Measurements from ENCODE around the gene P2RX1. TPM values are rescaled to one million over a fixed set of nuclear protein-coding genes. Genes with fewer than 3 reads are reported as not detected.

The P2RX1 gene
- total RNA-seq, 1 donor = 1.3 TPM

DNA sequence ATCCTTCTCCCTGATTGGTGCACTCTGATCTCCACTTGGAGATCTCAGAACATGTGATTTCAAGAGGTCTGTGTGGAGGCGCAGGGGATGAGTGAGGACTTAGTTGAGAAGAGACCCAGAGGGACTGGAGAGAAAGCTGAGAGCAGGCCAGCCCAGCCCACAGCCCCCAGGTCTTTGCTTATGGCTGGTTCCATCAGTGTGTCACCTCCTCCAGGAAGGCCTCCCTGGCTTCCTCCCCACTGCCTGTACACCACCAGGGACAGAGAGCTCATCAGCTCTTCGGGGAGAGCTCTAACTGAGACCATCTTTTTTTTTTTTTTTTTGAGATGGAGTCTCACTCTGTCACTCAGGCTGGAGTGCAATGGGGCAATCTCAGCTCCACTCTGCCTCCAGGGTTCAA lies 3.4 kb downstream of the P2RX1 start:
- TF ChIP-seq, protein P1, sequence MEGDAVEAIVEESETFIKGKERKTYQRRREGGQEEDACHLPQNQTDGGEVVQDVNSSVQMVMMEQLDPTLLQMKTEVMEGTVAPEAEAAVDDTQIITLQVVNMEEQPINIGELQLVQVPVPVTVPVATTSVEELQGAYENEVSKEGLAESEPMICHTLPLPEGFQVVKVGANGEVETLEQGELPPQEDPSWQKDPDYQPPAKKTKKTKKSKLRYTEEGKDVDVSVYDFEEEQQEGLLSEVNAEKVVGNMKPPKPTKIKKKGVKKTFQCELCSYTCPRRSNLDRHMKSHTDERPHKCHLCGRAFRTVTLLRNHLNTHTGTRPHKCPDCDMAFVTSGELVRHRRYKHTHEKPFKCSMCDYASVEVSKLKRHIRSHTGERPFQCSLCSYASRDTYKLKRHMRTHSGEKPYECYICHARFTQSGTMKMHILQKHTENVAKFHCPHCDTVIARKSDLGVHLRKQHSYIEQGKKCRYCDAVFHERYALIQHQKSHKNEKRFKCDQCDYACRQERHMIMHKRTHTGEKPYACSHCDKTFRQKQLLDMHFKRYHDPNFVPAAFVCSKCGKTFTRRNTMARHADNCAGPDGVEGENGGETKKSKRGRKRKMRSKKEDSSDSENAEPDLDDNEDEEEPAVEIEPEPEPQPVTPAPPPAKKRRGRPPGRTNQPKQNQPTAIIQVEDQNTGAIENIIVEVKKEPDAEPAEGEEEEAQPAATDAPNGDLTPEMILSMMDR (IDR thresholded peaks at IDR 0.05; ENCODE audit: insufficient read depth, low read depth, low read length) = no peak
- no peak overlapping the region for H3K4me3 ChIP-seq (ENCODE audit: low read depth, low read length)
- DNase-seq (ENCODE audit: low read depth) = no peak

DNA sequence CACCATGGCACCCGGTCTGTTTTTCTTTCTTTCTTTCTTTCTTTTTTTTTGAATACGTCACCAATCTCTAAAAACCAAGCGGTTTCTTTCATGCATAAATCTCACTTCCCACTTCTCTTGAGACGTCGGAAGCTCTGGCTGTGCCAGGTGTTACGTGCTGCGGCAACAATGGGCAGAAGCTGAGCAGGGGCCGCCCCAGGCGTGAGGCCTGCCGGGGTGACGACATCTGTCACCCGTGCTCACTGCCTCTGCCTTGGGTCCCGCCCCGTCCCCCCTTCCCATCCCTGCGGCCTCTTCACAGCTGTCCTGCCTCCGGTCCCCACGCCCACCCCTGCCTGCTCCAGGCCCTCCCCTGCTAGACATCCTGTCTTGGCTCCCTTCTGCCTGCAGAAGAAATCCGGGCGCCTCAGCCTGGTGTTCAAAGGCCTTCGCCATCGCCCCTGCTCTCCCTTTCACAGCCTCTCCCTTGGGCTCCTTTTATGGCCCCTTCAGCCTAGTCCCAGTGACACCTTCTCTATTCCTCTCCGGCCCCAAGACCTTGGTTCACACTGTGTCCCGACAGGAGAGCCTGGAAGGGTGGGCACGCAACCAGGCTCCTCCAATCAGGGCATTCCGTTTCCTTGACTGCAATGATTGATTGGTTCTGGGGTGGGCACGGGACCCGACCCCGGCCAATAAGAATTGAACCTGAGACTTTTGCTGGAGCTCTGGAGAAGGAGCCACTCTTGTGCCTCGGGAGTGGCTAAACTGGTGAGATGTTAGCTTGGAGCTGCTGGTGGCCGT lies 4.8 kb downstream of the P2RX1 start:
- DNase-seq (ENCODE audit: low read depth) = no peak
- no peak overlapping the region for H3K4me3 ChIP-seq (ENCODE audit: low read depth, low read length)
- TF ChIP-seq, protein P1 (IDR thresholded peaks at IDR 0.05; ENCODE audit: insufficient read depth, low read depth, low read length) = no peak

DNA sequence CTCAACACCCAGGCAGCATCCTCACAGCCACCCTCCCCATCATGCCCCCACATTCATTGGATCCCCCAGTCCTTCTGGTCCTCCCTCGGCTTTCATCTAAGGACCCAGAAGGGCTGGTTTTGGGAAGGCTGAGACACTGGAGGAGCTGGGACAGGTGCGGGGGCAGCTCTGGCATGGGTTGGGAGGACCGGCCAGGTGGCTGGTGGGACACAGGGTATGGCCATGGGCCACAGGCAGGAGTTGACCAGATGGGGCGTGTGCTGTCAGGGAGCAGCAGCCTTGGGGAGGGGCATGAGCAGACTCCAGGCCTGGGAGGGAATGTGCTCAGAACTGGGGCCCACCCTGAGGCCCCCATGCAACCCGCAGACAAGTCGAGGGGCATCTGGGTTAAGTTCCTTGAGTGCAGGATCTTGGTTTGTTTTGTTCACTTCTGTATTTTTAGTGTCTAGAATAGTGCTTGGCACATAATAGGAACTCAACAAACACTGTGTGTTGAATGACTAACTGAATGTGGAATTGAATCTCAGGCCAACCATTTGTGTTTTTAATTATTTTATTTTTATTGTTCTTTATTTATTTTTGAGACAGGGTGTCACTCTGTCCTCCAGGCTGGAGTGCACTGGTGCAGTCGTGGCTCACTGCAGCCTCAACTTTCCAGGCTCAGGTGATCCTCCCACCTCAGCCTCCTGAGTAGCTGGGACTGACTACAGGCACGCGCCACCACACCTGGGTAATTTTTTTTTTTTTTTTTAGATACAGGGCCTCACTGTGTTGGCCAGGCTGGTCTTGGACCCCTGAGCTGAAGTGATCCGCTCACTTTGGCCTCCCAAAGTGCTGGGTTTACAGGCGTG lies 5.6 kb downstream of the P2RX1 start:
- DNase-seq (ENCODE audit: low read depth) = no peak
- TF ChIP-seq, protein P1 (IDR thresholded peaks at IDR 0.05; ENCODE audit: insufficient read depth, low read depth, low read length) = no peak
- no peak overlapping the region for H3K4me3 ChIP-seq (ENCODE audit: low read depth, low read length)

DNA sequence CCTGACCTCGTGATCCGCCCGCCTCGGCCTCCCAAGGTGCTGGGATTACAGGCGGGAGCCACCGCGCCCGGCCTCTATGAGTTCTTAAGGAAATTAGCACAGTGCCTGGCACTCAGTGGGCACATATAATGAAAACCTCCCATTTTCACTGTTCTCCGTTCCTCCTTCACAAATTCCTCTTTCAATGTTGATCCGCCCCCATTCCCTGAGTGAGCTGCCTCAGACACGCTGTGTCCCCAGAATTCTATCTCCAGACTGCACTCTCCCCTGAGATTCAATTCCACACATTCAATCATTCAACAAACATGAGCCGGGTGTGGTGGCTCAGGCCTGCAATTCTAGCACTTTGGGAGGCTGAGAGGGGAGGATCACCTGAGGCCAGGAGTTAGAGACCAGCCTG lies 7.0 kb downstream of the P2RX1 start:
- DNase-seq (ENCODE audit: low read depth) = no peak
- H3K4me3 ChIP-seq (ENCODE audit: low read depth, low read length) = no peak overlapping the region
- TF ChIP-seq, protein P1 (IDR thresholded peaks at IDR 0.05; ENCODE audit: insufficient read depth, low read depth, low read length) = no peak

DNA sequence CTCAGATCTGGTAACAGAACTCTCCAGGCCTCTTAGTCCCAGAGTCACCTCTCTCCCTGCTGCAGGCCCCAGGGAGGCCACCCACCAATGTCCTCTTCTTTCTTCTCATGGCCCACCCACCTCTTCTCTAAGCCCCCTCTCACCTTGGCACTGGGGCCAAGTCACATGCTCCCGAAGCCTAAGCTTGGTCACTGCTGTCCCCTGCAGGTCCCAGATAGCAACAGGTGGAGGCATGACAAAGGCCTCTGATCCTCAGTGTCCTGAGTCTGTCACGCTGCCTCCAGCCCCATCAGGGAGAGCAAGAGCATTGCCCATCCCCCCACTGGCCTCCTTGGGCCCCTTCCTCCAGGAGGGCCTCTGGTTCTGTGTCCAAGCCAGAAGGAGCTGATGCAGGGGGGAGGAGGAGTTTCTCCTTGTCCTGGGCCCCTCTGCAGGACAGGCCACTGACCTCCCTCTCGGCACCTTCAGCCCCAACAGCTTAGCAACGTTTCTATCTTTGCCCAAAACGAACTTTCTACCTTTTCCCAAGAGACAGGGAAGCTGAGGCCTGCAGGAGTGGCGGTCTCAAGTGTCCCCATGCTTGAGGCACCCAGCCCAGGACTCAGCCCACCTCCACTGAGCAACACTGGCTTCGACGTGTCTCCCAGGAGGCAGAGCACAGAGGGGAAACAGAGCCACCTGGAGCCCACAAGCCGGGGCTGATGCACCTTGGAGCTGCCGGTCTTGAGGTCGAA lies 8.6 kb downstream of the P2RX1 start:
- TF ChIP-seq, protein P1 (IDR thresholded peaks at IDR 0.05; ENCODE audit: insufficient read depth, low read depth, low read length) = peak; percentile 19
- H3K4me3 ChIP-seq (ENCODE audit: low read depth, low read length) = no peak overlapping the region
- DNase-seq (ENCODE audit: low read depth) = no peak

DNA sequence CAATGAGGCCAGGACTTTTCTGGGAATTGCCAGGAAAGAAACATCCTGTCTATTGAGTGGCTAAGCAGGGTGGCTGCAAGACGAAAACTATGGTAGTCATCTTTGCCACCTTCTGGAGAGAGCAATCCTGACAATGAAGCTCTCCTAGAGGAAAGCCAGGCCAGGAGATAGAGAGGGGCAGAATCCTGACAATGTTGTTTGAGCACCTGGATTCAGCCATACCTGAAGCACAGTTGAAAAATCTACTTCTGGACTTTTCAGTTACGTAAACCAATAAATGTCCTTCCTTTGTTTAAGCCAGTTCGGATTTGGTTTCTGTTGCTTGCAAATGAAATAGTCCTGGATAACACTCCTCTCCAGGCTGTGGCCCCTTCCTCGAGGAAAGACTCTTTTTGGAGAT lies 9.4 kb downstream of the P2RX1 start:
- no peak for DNase-seq (ENCODE audit: low read depth)
- H3K4me3 ChIP-seq (ENCODE audit: low read depth, low read length) = no peak overlapping the region
- TF ChIP-seq, protein P1 (IDR thresholded peaks at IDR 0.05; ENCODE audit: insufficient read depth, low read depth, low read length) = no peak
